Astrocyte (in vitro differentiated cells and primary cell): ENCODE results near the gene ACOT13. TPM values are rescaled to one million over a fixed set of nuclear protein-coding genes. Genes with fewer than 3 reads are reported as not detected.
"Not testable (repeated sequence)": the region's sequence is repeated elsewhere in the genome, so short reads cannot be mapped to it uniquely, and the experiment has no call there.

Experiments used
- DNase-seq: peaks from one replicate; pipeline ENCODE4 v3.0.0-alpha.2; 2010; ENCODE audit warnings: low read depth
- FAIRE-seq: peaks from 2 replicates; lab custom pipeline; 2011; peaks lifted over from hg19 to GRCh38; lab: Jason Lieb, UNC
- H2AFZ ChIP-seq: 2 replicates; pipeline ENCODE4 v1.6.0; 2012; ENCODE audit warnings: low read depth, low read length, inconsistent platforms
- H3K27ac ChIP-seq: 2 replicates; pipeline ENCODE4 v1.5.1; 2011; ENCODE audit warnings: low read depth, low read length, inconsistent platforms
- H3K27me3 ChIP-seq: 2 replicates; pipeline ENCODE4 v1.6.0; 2011; ENCODE audit warnings: low read length, inconsistent platforms; ENCODE audit not compliant: insufficient read depth
- H3K36me3 ChIP-seq: 2 replicates; pipeline ENCODE4 v1.5.1; 2011; ENCODE audit warnings: low read length, inconsistent platforms; ENCODE audit not compliant: insufficient read depth
- H3K4me1 ChIP-seq: 2 replicates; pipeline ENCODE4 v1.5.1; 2011; ENCODE audit warnings: low read length, inconsistent platforms; ENCODE audit not compliant: insufficient read depth
- H3K4me2 ChIP-seq: 2 replicates; pipeline ENCODE4 v1.6.0; 2012; ENCODE audit warnings: low read length, inconsistent platforms
- H3K4me3 ChIP-seq: 2 replicates; pipeline ENCODE4 v1.5.1; 2011; ENCODE audit warnings: low read depth, mild to moderate bottlenecking, low read length, inconsistent platforms; ENCODE audit not compliant: insufficient read depth
- H3K79me2 ChIP-seq: 2 replicates; pipeline ENCODE4 v1.6.0; 2012; ENCODE audit warnings: mild to moderate bottlenecking, low read length, inconsistent platforms; ENCODE audit not compliant: insufficient read depth
- H3K9ac ChIP-seq: 2 replicates; pipeline ENCODE4 v1.6.0; 2012; ENCODE audit warnings: mild to moderate bottlenecking, low read length, inconsistent platforms
- H3K9me3 ChIP-seq: 2 replicates; pipeline ENCODE4 v1.5.1; 2012; ENCODE audit warnings: low read depth, mild to moderate bottlenecking, low read length, inconsistent platforms; ENCODE audit not compliant: insufficient read depth
- H4K20me1 ChIP-seq: 2 replicates; pipeline ENCODE4 v1.6.0; 2012; ENCODE audit warnings: low read length, inconsistent platforms; ENCODE audit not compliant: insufficient read depth
- H3K27ac Mint-ChIP-seq: one replicate; pipeline ENCODE4 v1.8.0; 2021; ENCODE audit warnings: mild to moderate bottlenecking, mixed read lengths; ENCODE audit not compliant: unreplicated experiment
- H3K27me3 Mint-ChIP-seq: one replicate; pipeline ENCODE4 v1.8.0; 2021; ENCODE audit warnings: low read depth, mixed read lengths; ENCODE audit not compliant: unreplicated experiment
- H3K36me3 Mint-ChIP-seq: one replicate; pipeline ENCODE4 v1.8.0; 2021; ENCODE audit warnings: low read depth, mixed read lengths; ENCODE audit not compliant: unreplicated experiment
- H3K4me1 Mint-ChIP-seq: one replicate; pipeline ENCODE4 v1.8.0; 2021; ENCODE audit warnings: low read depth, mixed read lengths; ENCODE audit not compliant: unreplicated experiment
- H3K4me3 Mint-ChIP-seq: one replicate; pipeline ENCODE4 v1.8.0; 2021; ENCODE audit warnings: mild to moderate bottlenecking, moderate library complexity, mixed read lengths; ENCODE audit not compliant: unreplicated experiment
- H3K9me3 Mint-ChIP-seq: one replicate; pipeline ENCODE4 v1.8.0; 2021; ENCODE audit warnings: mild to moderate bottlenecking, mixed read lengths; ENCODE audit not compliant: unreplicated experiment
- EZH2 ChIP-seq: IDR thresholded peaks from 2 replicates; pipeline ENCODE4 v1.6.1; 2012; ENCODE audit warnings: mild to moderate bottlenecking, low read length, inconsistent platforms; ENCODE audit not compliant: insufficient read depth
- total RNA-seq: library from RNA; stranded (reverse); gene quantifications from 2 replicates; pipeline ENCODE4 v1.2.1, GENCODE V29; 2021
- TF ChIP-seq, protein P1 (sequence below): IDR thresholded peaks from 2 replicates; pipeline ENCODE4 v1.5.1; 2011; ENCODE audit warnings: low read depth, mild to moderate bottlenecking, inconsistent platforms, low read length, moderate library complexity; ENCODE audit not compliant: insufficient read depth

Gene ACOT13
- total RNA-seq, 1 donor from 2014 or later, result 35.9 TPM

DNA sequence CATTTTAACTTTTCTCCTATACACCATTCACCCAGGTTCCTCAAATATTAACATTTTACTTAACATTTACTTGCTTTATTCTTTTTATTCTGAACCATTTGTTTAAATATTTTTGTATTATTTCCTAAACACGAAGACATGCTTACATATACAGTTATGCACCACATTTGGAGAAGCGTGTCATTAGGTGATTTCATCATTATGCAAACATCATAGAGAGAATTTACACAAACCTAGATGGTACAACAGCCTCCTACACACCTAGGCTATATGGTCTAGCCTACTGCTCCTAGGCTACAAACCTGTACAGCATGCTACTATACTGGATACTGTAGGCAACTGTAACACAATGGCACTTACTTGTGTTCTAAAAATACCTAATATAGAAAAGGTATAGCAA, 6.8 kb upstream of the ACOT13 start:
- peaks cover 3% of the 10 kb centered on the region for H3K4me1 Mint-ChIP-seq
- H3K79me2 ChIP-seq, result peaks cover 30% of the 10 kb centered on the region

DNA sequence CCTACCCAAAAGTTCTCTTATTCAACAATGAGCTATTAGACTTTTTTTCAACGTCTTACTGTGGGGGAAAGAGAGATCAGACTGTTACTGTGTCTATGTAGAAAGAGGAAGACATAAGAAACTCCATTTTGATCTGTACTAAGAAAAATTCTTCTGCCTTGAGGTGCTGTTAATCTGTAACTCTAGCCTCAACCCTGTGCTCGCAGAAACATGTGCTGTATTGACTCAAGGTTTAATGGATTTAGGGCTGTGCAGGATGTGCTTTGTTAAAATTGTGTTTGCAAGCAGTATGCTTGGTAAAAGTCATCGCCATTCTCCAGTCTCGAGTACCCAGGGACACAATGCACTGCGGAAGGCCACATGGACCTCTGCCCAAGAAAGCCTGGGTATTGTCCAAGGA, 5.1 kb upstream of the ACOT13 start:
- H3K4me2 ChIP-seq, H3K4me3 ChIP-seq, H3K27ac Mint-ChIP-seq, H3K4me1 Mint-ChIP-seq, H2AFZ ChIP-seq, H3K9me3 ChIP-seq, H3K27me3 Mint-ChIP-seq, H4K20me1 ChIP-seq, H3K9ac ChIP-seq, H3K9me3 Mint-ChIP-seq, H3K4me1 ChIP-seq, DNase-seq, H3K4me3 Mint-ChIP-seq, FAIRE-seq, H3K27ac ChIP-seq, H3K27me3 ChIP-seq: not testable (repeated sequence)
- peaks cover 42% of the 10 kb centered on the region for H3K79me2 ChIP-seq
- H3K36me3 ChIP-seq, result peaks cover 16% of the 10 kb centered on the region
- peaks cover 19% of the 10 kb centered on the region for H3K36me3 Mint-ChIP-seq

More for the DNA sequence above, 6.8 kb upstream of the ACOT13 start:
- Histone ChIP-seq H3K27ac (no peak overlapping the region), H4K20me1 (peaks cover 11% of the 10 kb centered on the region), H3K9me3 (no peaks in the 10 kb centered on the region), H3K27me3 (no peaks in the 10 kb centered on the region), H3K9ac (no peak overlapping the region), H3K4me2 (no peak overlapping the region), H2AFZ (no peak overlapping the region), H3K36me3 (peaks cover 12% of the 10 kb centered on the region), H3K4me1 (no peaks in the 10 kb centered on the region), H3K4me3 (no peak overlapping the region)
- no peak for DNase-seq
- no peak for TF ChIP-seq EZH2
- TF ChIP-seq, protein P1, sequence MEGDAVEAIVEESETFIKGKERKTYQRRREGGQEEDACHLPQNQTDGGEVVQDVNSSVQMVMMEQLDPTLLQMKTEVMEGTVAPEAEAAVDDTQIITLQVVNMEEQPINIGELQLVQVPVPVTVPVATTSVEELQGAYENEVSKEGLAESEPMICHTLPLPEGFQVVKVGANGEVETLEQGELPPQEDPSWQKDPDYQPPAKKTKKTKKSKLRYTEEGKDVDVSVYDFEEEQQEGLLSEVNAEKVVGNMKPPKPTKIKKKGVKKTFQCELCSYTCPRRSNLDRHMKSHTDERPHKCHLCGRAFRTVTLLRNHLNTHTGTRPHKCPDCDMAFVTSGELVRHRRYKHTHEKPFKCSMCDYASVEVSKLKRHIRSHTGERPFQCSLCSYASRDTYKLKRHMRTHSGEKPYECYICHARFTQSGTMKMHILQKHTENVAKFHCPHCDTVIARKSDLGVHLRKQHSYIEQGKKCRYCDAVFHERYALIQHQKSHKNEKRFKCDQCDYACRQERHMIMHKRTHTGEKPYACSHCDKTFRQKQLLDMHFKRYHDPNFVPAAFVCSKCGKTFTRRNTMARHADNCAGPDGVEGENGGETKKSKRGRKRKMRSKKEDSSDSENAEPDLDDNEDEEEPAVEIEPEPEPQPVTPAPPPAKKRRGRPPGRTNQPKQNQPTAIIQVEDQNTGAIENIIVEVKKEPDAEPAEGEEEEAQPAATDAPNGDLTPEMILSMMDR, result no peak
- FAIRE-seq, result no peak
- Mint-ChIP-seq H3K27me3 (no peaks in the 10 kb centered on the region), H3K9me3 (no peaks in the 10 kb centered on the region), H3K27ac (no peak overlapping the region), H3K4me3 (no peak overlapping the region), H3K36me3 (peaks cover 19% of the 10 kb centered on the region)

DNA sequence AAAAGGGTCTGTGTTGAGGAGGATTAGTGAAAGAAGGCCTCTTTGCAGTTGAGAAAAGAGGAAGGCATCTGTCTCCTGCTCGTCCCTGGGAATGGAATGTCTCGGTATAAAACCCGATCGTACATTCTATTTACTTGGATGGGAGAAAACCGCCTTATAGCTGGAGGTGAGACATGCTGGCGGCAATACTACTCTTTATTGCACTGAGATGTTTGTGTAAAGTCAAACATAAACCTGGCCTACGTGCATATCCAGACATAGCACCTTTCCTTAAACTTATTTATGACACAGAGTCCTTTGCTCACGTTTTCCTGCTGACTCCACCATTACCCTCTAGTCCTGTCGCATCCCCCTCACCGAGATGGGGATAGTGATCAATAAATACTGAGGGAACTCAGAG, 4.6 kb upstream of the ACOT13 start:
- Mint-ChIP-seq H3K4me3 (no peak overlapping the region), H3K9me3 (peaks cover 2% of the 10 kb centered on the region), H3K4me1 (peaks cover 3% of the 10 kb centered on the region), H3K27ac (no peak overlapping the region), H3K36me3 (peaks cover 19% of the 10 kb centered on the region), H3K27me3 (no peaks in the 10 kb centered on the region)
- peaks cover 7% of the 10 kb centered on the region for H4K20me1 ChIP-seq
- peaks cover 39% of the 10 kb centered on the region for H3K79me2 ChIP-seq
- H3K9me3 ChIP-seq, result no peaks in the 10 kb centered on the region
- DNase-seq, result no peak
- H3K4me1 ChIP-seq, result peaks cover 6% of the 10 kb centered on the region
- H3K27ac ChIP-seq, result no peak overlapping the region
- peaks cover 16% of the 10 kb centered on the region for H3K36me3 ChIP-seq
- FAIRE-seq, result no peak
- TF ChIP-seq, protein P1, result no peak
- TF ChIP-seq EZH2, result no peak
- no peak overlapping the region for H3K9ac ChIP-seq
- H2AFZ ChIP-seq, result no peak overlapping the region
- no peak overlapping the region for H3K4me3 ChIP-seq
- H3K4me2 ChIP-seq, result no peak overlapping the region
- no peaks in the 10 kb centered on the region for H3K27me3 ChIP-seq
